ENCODE measurements around the gene LYRM4.

LYRM4 gene

GRCh38 chr6:5167501-5167900 is 93.2 kb downstream of the LYRM4 start:
- no peak for DNase-seq

GRCh38 chr6:5164092-5164491 is 96.7 kb downstream of the LYRM4 start:
- DNase-seq: no peak

- no peak for DNase-seq
These were observed 97.5 kb downstream of the LYRM4 start for GRCh38 chr6:5163247-5163646.

GRCh38 chr6:5162355-5162754 is 98.4 kb downstream of the LYRM4 start:
- DNase-seq: no peak

GRCh38 chr6:5160206-5160605 is 100.5 kb downstream of the LYRM4 start:
- no peak for DNase-seq

- no peak for DNase-seq
These were observed 101.6 kb downstream of the LYRM4 start for GRCh38 chr6:5159162-5159561.

- DNase-seq: no peak
These were observed 102.6 kb downstream of the LYRM4 start for GRCh38 chr6:5158180-5158579.

- DNase-seq: no peak
These were observed 103.1 kb downstream of the LYRM4 start for GRCh38 chr6:5157621-5158138.

GRCh38 chr6:5156627-5157026 is 104.1 kb downstream of the LYRM4 start:
- DNase-seq: no peak

GRCh38 chr6:5155906-5156305 is 104.8 kb downstream of the LYRM4 start:
- no peak for DNase-seq

- DNase-seq: no peak
These were observed 107.6 kb downstream of the LYRM4 start for GRCh38 chr6:5153186-5153585.

- DNase-seq: no peak
These were observed 108.3 kb downstream of the LYRM4 start for GRCh38 chr6:5152460-5152859.

GRCh38 chr6:5151955-5152401 is 108.8 kb downstream of the LYRM4 start:
- no peak for DNase-seq

GRCh38 chr6:5151360-5151954 is 109.3 kb downstream of the LYRM4 start:
- DNase-seq: no peak

- DNase-seq: no peak
These were observed 110.1 kb downstream of the LYRM4 start for GRCh38 chr6:5150551-5151075.

- no peak for DNase-seq
These were observed 110.9 kb downstream of the LYRM4 start for GRCh38 chr6:5149891-5150290.

GRCh38 chr6:5149159-5149704 is 111.5 kb downstream of the LYRM4 start:
- DNase-seq: no peak

GRCh38 chr6:5146398-5146797 is 114.4 kb downstream of the LYRM4 start:
- DNase-seq: no peak

GRCh38 chr6:5143634-5144311 is 117.0 kb downstream of the LYRM4 start:
- peak; percentile 83 for DNase-seq

GRCh38 chr6:5142915-5143314 is 117.8 kb downstream of the LYRM4 start:
- no peak for DNase-seq

GRCh38 chr6:5142131-5142530 is 118.6 kb downstream of the LYRM4 start:
- DNase-seq: no peak

- DNase-seq: no peak
These were observed 119.7 kb downstream of the LYRM4 start for GRCh38 chr6:5141046-5141445.

- DNase-seq: no peak
These were observed 120.7 kb downstream of the LYRM4 start for GRCh38 chr6:5139828-5140771.

Measured in stimulated activated CD4-positive, alpha-beta T cell treated with anti-CD3 and anti-CD28 coated beads, Interleukin-4, amount 100 ng/mL, for 24 hours (primary cell).